Measurements from ENCODE around the gene PRSS22. TPM values are rescaled to one million over a fixed set of nuclear protein-coding genes. Genes with fewer than 3 reads are reported as not detected.
A peak's percentile ranks its signal among the peaks of the same experiment; 100 is the strongest.

The PRSS22 gene
- total RNA-seq, 1 donor from 2014 or later: not detected

DNA sequence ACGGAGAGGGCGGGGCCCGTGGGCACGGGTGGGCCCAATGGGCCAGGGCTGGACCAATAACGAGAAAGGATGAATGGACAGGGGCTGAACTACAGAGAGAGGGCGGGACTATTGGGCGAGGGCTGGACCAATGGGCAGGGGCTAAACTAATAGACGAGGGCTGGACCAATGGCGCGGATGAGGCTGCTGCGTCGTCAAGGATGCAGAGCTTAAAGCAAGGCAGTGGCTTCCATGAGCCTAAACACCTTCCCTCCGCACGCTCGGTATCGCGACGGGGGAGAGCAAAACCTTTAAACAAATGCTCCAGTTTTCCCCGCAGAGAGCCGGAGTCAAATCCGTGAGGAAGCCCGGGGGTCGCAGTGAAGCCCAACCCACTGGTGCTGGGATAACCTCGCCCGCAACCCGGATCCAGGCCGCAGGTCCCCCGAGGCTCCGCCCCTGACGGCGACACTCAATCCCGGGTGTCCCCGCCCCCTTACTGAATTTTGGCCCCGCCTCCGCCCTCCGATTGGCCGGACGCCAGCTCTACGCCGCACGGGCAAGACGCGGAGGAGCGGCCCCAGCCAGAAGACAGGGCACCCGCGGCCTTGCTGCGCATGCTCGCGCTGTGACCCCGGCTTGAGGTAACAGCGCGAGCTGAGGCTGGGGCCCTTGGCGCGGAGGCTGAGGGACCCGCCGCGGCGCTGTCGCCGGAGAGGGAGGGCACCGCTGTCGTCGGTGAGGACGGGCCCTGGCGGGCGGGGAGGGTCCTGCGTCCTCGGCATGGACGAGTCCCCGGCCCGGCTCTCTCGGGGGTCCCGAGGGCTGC lies 24.9 kb upstream of the PRSS22 start, which contains the start of gene FLYWCH2:
Gene FLYWCH2 (plus strand): TSS at position 566 of the 808 bp plus-strand sequence. CDS start 13,235 bp downstream, outside the sequence.
- intact Hi-C loops (cut with DNase I): loop anchor here (2.0 kb wide), 1 partner anchor 22 kb away; no protein-coding TSS in a partner anchor
- peak; percentile 100 for DNase-seq (ENCODE audit: low spot score)

GRCh38 chr16:2881783-2882649 lies 24.0 kb upstream of the PRSS22 start:
- DNase-seq (ENCODE audit: low spot score): no peak
- intact Hi-C loops (cut with DNase I): loop anchor here (2.0 kb wide), 1 partner anchor 23 kb away; no protein-coding TSS in a partner anchor

GRCh38 chr16:2879854-2880508 lies 22.0 kb upstream of the PRSS22 start:
- intact Hi-C loops (cut with DNase I): no loop called here
- no peak for DNase-seq (ENCODE audit: low spot score)

GRCh38 chr16:2874912-2875362 lies 17.0 kb upstream of the PRSS22 start:
- intact Hi-C loops (cut with DNase I): no loop called here
- peak; percentile 91 for DNase-seq (ENCODE audit: low spot score)

DNA sequence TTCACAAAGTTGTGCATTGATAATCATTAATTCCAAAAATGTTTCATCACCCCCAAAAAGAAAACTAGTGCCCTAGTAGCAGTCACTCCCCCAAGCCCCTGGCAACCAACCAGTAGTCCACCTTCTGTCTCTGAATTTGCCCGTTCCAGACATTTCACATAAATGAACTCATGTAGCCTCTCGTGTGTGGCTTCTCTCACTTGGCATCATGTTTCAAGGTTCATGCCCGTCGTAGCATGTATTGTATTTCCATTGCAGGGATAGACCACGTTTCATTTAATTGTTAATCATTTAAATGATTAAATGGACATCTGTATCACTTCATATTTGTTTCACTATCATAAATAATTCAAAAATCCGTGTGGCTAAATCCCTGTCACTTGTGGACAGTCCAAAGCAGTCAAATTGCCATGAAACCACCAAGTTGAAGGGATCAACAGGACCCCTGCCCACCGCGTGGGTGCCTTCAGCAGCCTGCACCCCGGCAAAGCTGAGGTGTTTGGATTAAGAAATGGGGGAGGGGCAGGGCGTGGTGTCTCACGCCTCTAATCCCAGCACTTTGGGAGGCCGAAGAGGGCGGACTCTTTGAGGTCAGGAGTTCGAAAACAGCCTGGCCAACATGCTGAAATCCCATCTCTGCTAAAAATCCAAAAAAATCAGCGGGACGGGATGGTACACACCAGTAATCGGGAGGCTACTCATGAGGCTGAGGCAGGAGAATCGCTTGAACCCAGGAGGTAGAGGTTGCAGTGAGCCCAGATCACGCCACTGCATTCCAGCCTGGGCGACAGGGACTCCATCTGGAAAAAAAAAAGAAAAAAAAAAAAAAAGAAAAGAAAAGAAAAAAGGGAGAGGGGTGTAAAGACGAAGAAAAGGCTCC lies 16.3 kb upstream of the PRSS22 start:
- intact Hi-C loops (cut with DNase I): no loop called here

DNA sequence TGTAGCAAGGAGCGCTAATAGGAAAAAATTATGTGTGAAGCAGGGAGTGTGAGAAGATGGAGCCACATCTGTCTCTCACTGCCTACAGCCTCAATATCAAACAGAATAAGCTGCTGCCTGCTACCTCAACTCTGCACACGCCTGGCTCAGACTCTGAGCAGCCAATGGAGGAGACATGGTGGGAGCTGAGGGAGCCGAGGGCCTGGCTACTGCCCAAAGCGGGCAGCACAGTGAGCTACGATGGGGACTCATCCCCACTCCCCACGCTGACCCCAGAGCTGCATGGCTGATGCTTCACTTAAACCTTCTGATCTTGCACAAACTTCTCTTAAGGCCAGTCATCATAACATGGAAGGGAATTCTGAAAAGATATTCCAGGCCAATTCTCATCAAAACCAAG lies 14.0 kb upstream of the PRSS22 start:
- intact Hi-C loops (cut with DNase I): no loop called here
- DNase-seq (ENCODE audit: low spot score): no peak

More for the DNA sequence above, 16.3 kb upstream of the PRSS22 start:
- no peak for DNase-seq (ENCODE audit: low spot score)

DNA sequence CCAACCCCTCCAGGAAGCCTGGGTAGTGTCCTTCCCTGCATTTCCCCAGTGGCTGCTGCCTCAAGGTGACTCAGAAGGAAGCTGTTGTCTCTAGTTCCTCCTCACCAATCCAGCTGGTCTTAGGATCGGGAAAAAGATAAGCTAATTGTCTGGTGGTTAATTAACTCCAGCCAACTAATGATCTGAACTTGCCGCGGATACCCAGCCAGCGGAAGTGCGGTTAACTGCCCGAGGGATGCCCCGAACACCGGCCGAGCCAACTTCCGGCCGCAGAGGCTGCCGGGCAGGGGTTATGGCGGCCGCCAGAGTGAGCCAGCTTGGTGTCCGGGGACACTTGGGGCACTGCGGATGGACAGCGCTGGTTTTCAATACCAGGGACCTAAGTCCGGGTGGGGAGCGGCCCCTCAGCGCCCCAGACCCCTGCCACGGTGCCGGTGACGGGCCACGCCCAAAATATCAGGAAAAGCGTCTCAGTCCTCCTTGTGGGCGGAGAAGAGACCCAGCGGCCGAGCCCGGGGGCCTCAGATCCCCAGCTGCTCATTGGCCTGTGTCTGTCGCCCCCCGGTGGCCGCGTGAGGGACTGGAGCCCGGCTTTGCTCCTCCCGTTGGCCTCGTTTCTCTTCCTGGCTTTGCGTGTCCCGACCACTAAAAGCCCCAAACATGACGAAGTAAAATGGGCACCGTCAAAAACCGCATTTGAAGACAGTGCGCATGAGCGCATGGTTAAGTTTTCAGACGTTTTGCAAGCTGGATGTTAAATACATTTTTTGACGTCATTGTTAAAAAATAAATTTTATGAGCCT lies 10.2 kb upstream of the PRSS22 start:
- DNase-seq (ENCODE audit: low spot score): peak; percentile 96
- intact Hi-C loops (cut with DNase I): loop anchor here (1.0 to 10.0 kb wide), 4 partner anchors 29 to 143 kb away; partner anchors contain the start of genes ELOB, FLYWCH1 and PRSS27

DNA sequence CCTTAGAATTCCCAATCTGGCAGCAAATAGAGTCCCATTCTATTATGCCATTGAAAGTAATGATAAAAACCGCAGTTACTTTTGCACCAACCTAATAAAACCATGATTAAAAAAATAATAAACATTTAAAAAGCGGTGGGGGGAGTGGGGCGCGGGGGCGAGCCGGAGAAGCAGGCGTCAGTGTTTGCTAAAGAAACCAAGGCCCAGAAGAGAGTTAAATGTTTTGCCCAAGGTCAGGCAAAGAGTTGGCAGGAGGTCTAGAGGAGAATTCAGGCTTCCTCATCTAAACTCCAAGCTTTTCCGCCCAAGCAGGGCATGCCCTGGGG lies 9.7 kb upstream of the PRSS22 start:
- no peak for DNase-seq (ENCODE audit: low spot score)
- intact Hi-C loops (cut with DNase I): loop anchor here (5.0 to 10.0 kb wide), 3 partner anchors 45 to 143 kb away; partner anchors contain the start of genes ELOB, FLYWCH1 and PRSS27

DNA sequence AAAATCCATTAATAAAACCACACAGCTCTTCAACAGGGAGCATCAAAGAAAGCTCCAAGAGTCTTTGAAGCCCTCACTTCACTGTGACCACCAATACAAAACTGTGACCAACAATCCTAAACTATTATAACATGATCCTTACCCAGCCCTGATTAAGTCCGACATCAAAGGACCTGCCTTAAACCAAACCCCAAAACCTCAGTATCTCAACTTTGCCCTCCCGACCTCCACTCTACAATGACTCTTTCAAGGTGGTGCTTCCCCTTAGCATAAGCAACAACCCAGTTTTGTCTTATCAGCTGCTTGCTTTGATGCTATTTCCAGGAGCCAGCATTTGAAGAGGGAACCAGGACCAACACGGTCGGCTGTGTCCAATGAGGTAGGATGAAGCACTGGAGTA lies 8.5 kb upstream of the PRSS22 start:
- peak; percentile 17 for DNase-seq (ENCODE audit: low spot score)
- intact Hi-C loops (cut with DNase I): loop anchor here (5.0 to 10.0 kb wide), 3 partner anchors 46 to 142 kb away; partner anchors contain the start of genes ELOB, FLYWCH1 and PRSS27

DNA sequence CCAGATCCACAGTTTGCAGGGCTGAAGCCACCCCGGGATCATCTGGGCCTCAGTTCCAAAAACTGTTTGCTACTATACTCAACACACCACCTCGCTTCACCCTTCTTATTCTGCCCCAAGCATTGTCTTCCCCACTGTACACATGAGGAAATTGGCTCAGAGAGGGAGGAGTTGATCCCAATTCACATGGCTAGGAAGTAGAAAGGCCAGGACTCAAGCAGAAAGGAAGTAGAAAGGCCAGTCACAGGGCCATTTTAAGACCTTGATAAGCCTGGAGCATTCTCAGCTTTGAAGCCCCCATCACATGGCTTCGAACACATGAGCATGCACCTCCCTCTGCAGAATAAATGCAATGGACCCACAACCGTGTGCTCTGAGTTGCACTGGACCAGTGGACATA lies 7.7 kb upstream of the PRSS22 start:
- peak; percentile 5 for DNase-seq (ENCODE audit: low spot score)
- intact Hi-C loops (cut with DNase I): loop anchor here (5.0 to 10.0 kb wide), 3 partner anchors 47 to 141 kb away; partner anchors contain the start of genes ELOB, FLYWCH1 and PRSS27

GRCh38 chr16:2860826-2861567 lies 3.0 kb upstream of the PRSS22 start:
- intact Hi-C loops (cut with DNase I): loop anchor here (10.0 kb wide), 1 partner anchor 136 kb away; the partner anchor contains the start of gene PRSS27

DNA sequence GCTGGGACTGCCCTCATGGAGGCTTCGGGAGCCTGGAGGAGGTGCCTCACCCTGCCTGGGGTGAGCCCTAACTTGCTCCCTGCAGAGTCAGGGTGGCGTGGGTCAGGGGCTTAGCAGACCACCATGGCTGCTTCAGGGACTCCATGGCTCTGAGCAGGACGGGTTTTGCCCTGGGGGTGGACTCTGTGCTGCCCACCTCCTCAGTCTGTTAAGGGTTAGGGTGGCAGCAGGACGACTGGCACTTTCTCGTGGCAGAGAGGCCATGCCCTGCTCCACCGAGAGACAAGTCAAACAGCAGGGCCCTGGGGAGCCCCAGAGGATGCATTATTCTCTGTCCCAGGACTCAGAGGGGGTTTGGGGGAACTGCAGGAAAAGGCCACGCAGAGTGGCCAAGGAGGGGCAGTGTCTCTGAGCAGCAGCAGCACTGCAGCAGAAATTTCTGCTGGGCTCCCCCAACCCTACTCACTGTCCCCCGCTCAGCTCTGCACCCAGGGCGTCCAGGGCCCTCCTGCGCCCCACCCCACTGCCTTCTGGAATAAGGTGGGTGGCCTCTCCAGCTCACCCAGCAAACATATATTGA lies 1.8 kb upstream of the PRSS22 start:
- DNase-seq (ENCODE audit: low spot score): peak; percentile 71
- intact Hi-C loops (cut with DNase I): loop anchor here (10.0 kb wide), 1 partner anchor 135 kb away; the partner anchor contains the start of gene PRSS27

More at GRCh38 chr16:2860826-2861567, 3.0 kb upstream of the PRSS22 start:
- peak; percentile 24 for DNase-seq (ENCODE audit: low spot score)

DNA sequence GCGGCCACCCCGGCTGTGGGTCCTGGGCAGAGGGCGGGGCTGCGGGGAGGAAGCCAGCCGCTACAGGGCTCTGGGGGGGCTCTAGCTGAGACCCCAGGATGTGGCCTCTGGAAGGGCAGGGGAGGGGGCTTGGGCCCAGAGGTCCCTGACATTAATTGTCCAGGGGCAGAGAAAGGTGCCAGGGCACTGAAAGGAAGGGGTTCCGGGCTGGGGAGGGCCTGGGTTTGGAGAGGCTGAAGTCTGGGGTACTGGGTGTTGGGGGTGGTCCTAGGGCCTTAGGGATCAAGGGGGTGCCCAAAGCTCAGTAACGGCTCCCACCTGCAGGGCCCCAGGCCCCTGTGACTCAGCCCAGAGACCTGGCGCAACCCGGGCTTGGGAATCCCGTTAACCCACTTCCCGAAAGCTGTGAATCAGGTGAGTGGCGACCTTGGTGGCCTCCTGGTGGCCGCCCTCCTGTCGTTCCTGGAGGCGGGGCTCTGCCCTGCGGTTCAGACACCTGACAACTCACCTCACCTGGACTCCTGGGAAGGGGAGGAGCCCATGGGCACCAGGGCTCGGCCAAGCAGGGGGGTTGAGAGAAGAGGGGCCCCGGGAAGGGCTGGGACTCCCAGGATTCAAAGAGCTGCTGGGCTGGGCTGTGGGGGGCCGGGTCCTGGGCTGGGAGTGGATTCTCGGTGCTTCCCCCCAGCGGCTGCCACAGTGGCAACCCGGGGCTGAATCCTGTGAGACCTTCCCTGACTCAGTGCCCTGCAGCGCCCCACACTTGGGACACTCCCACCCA lies 465 bp upstream of the PRSS22 start:
- intact Hi-C loops (cut with DNase I): no loop called here
- DNase-seq (ENCODE audit: low spot score): peak; percentile 69

DNA sequence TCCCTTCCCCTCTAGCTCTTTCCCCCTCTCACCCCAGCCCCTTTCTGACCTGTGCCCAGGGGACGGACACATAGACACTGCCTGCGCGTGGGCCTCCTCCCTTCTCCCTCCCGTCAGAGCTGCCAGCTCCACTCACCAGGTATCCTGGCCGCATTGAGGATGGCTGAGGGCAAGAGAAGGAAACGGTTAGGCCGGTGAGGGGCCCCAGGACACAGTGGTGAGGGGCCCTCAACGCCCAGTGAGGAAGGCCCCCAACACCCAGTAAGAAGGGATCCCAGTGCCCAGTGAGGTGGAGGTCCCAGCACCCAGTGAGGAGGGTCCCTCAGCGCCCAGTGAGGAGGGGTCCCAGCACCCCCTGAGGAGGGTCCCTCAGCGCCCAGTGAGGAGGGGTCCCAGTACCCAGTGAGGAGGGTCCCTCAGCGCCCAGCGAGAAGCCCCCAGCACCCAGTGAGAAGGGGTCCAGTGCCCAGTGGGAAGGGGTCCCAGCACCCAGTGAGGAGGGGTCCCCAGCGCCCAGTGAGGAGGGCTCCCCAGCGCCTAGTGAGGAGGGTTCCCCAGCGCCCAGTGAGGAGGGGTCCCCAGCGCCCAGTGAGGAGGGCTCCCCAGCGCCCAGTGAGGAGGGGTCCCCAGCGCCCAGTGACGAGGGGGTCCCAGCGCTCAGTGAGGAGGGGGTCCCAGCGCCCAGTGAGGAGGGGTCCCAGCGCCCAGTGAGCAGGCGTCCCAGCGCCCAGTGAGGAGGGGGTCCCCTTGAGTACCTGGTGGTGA lies 1.1 kb downstream of the PRSS22 start:
- intact Hi-C loops (cut with DNase I): no loop called here
- DNase-seq (ENCODE audit: low spot score): peak; percentile 54

All from cardiac septum (tissue), 1 donor.